Parathyroid adenoma (tissue), 2 donors: ENCODE results near the gene NIP7.

Experiments used
- H2AFZ ChIP-seq: fragments of 300-600 bp; sonication (generic); one replicate; pipeline ENCODE4 v1.7.0; 2017; ENCODE audit warnings: antibody characterized with exemption, mild to moderate bottlenecking
- H3K27ac ChIP-seq: fragments of 300-600 bp; sonication (generic); one replicate; pipeline ENCODE4 v1.7.0; 2017
- H3K27me3 ChIP-seq: fragments of 300-600 bp; sonication (generic); one replicate; pipeline ENCODE4 v1.7.0; 2017; ENCODE audit warnings: low read length; ENCODE audit not compliant: control insufficient read depth, insufficient read depth
- H3K36me3 ChIP-seq: fragments of 300-600 bp; sonication (generic); one replicate; pipeline ENCODE4 v1.7.0; 2017; ENCODE audit warnings: low read length; ENCODE audit not compliant: control insufficient read depth, insufficient read depth
- H3K4me1 ChIP-seq: fragments of 300-600 bp; sonication (generic); one replicate; pipeline ENCODE4 v1.7.0; 2017; ENCODE audit warnings: control low read depth
- H3K4me2 ChIP-seq: fragments of 300-600 bp; sonication (generic); one replicate; pipeline ENCODE4 v1.7.0; 2017; ENCODE audit warnings: low read length
- H3K4me3 ChIP-seq: fragments of 300-600 bp; sonication (generic); one replicate; pipeline ENCODE4 v1.7.0; 2017; ENCODE audit warnings: low read depth, low read length
- H3K79me2 ChIP-seq: fragments of 300-600 bp; sonication (generic); one replicate; pipeline ENCODE4 v1.7.0; 2017; ENCODE audit warnings: control low read depth
- H3K9ac ChIP-seq: fragments of 300-600 bp; sonication (generic); one replicate; pipeline ENCODE4 v1.7.0; 2017; ENCODE audit warnings: mild to moderate bottlenecking
- H3K9me3 ChIP-seq: fragments of 300-600 bp; sonication (generic); one replicate; pipeline ENCODE4 v1.7.0; 2017; ENCODE audit warnings: low read length; ENCODE audit not compliant: control insufficient read depth
- CTCF ChIP-seq: fragments of 300-600 bp; sonication (generic); IDR thresholded peaks from one replicate; pipeline ENCODE4 v1.7.0; 2017; ENCODE audit warnings: antibody characterized with exemption, mild to moderate bottlenecking
- donor health status: primary hyperparathyroidism.

Gene NIP7

GRCh38 chr16:69298261-69298660, 41.3 kb upstream of the NIP7 start:
- no peak overlapping the region for H3K27ac ChIP-seq
- no peaks in the 10 kb centered on the region for H3K27me3 ChIP-seq
- peaks cover 3% of the 10 kb centered on the region for H3K79me2 ChIP-seq
- H3K9me3 ChIP-seq = no peaks in the 10 kb centered on the region
- H3K4me1 ChIP-seq = no peaks in the 10 kb centered on the region
- H3K4me3 ChIP-seq = no peak overlapping the region
- no peak overlapping the region for H3K9ac ChIP-seq
- no peaks in the 10 kb centered on the region for H3K36me3 ChIP-seq
- TF ChIP-seq CTCF = no peak
- H3K4me2 ChIP-seq = no peak overlapping the region
- H2AFZ ChIP-seq = no peak overlapping the region

- H2AFZ ChIP-seq = no peak overlapping the region
- H3K36me3 ChIP-seq = no peaks in the 10 kb centered on the region
- no peak overlapping the region for H3K4me3 ChIP-seq
- no peak overlapping the region for H3K4me2 ChIP-seq
- no peak overlapping the region for H3K9ac ChIP-seq
- TF ChIP-seq CTCF = no peak
- H3K27ac ChIP-seq = no peak overlapping the region
- no peaks in the 10 kb centered on the region for H3K79me2 ChIP-seq
- H3K9me3 ChIP-seq = no peaks in the 10 kb centered on the region
- no peaks in the 10 kb centered on the region for H3K4me1 ChIP-seq
- H3K27me3 ChIP-seq = no peaks in the 10 kb centered on the region
These were observed 38.4 kb upstream of the NIP7 start for GRCh38 chr16:69301187-69301586.

GRCh38 chr16:69301861-69302260, 37.7 kb upstream of the NIP7 start:
- Histone ChIP-seq H2AFZ (no peak overlapping the region), H3K27ac (no peak overlapping the region), H3K9me3 (no peaks in the 10 kb centered on the region), H3K36me3 (no peaks in the 10 kb centered on the region), H3K27me3 (no peaks in the 10 kb centered on the region), H3K4me1 (no peaks in the 10 kb centered on the region), H3K4me2 (no peak overlapping the region), H3K79me2 (no peaks in the 10 kb centered on the region), H3K9ac (no peak overlapping the region), H3K4me3 (no peak overlapping the region)
- no peak for TF ChIP-seq CTCF

- no peaks in the 10 kb centered on the region for H3K9me3 ChIP-seq
- no peak for TF ChIP-seq CTCF
- no peaks in the 10 kb centered on the region for H3K4me1 ChIP-seq
- H3K4me2 ChIP-seq = no peak overlapping the region
- H3K27me3 ChIP-seq = no peaks in the 10 kb centered on the region
- H3K9ac ChIP-seq = no peak overlapping the region
- no peak overlapping the region for H3K4me3 ChIP-seq
- no peak overlapping the region for H3K27ac ChIP-seq
- no peak overlapping the region for H2AFZ ChIP-seq
- no peaks in the 10 kb centered on the region for H3K36me3 ChIP-seq
- H3K79me2 ChIP-seq = no peaks in the 10 kb centered on the region
These were observed 37.3 kb upstream of the NIP7 start for GRCh38 chr16:69302301-69302700.

- Histone ChIP-seq H3K4me3 (no peak overlapping the region), H3K79me2 (no peaks in the 10 kb centered on the region), H3K4me1 (no peaks in the 10 kb centered on the region), H3K9me3 (no peaks in the 10 kb centered on the region), H3K36me3 (no peaks in the 10 kb centered on the region), H3K27ac (no peak overlapping the region), H3K4me2 (no peak overlapping the region), H3K9ac (no peak overlapping the region), H3K27me3 (no peaks in the 10 kb centered on the region), H2AFZ (no peak overlapping the region)
- no peak for TF ChIP-seq CTCF
These were observed 33.5 kb upstream of the NIP7 start for GRCh38 chr16:69306031-69306430.
